HEK293T (cell line): ENCODE measurements around the gene KLHL36.

Source experiments
- ARNT ChIP-seq: fragments of 450-650 bp; IDR thresholded peaks from 2 replicates; pipeline ENCODE4 v1.6.1; 2017; ENCODE audit warnings: mild to moderate bottlenecking
- BHLHE40 ChIP-seq: fragments of 450-650 bp; IDR thresholded peaks from 2 replicates; pipeline ENCODE4 v1.6.1; 2016; ENCODE audit warnings: mild to moderate bottlenecking, moderate library complexity, borderline replicate concordance
- FOXK2 ChIP-seq: fragments of 450-650 bp; IDR thresholded peaks from 2 replicates; pipeline ENCODE4 v1.6.1; 2016; ENCODE audit warnings: mild to moderate bottlenecking
- FOXM1 ChIP-seq: fragments of 450-650 bp; IDR thresholded peaks from 2 replicates; pipeline ENCODE4 v1.6.1; 2017; ENCODE audit warnings: mild to moderate bottlenecking, borderline replicate concordance
- HDGF ChIP-seq: fragments of 450-650 bp; IDR thresholded peaks from 2 replicates; pipeline ENCODE4 v1.6.1; 2017; ENCODE audit warnings: antibody characterized with exemption, borderline replicate concordance
- L3MBTL2 ChIP-seq: fragments of 450-650 bp; conservative IDR thresholded peaks from 2 replicates; pipeline ENCODE4 v1.6.1; 2016; ENCODE audit warnings: mild to moderate bottlenecking
- LEF1 ChIP-seq: fragments of 450-650 bp; IDR thresholded peaks from 2 replicates; pipeline ENCODE4 v1.6.1; 2017; ENCODE audit warnings: mild to moderate bottlenecking, borderline replicate concordance
- NFRKB ChIP-seq: fragments of 450-650 bp; IDR thresholded peaks from 2 replicates; pipeline ENCODE4 v1.6.1; 2016; ENCODE audit warnings: mild to moderate bottlenecking, moderate library complexity
- PKNOX1 ChIP-seq: fragments of 450-650 bp; IDR thresholded peaks from 2 replicates; pipeline ENCODE4 v1.6.1; 2016
- SP1 ChIP-seq: fragments of 450-650 bp; IDR thresholded peaks from 2 replicates; pipeline ENCODE4 v1.6.1; 2017
- SUZ12 ChIP-seq: fragments of 450-650 bp; IDR thresholded peaks from 2 replicates; pipeline ENCODE4 v1.6.1; 2016; ENCODE audit warnings: mild to moderate bottlenecking
- TARDBP ChIP-seq: fragments of 450-650 bp; IDR thresholded peaks from 2 replicates; pipeline ENCODE4 v1.6.1; 2016
- ZNF384 ChIP-seq: fragments of 450-650 bp; IDR thresholded peaks from 2 replicates; pipeline ENCODE4 v1.6.1; 2016

GRCh38 chr16:84703681-84704080 lies 55.4 kb downstream of the KLHL36 start:
- TF ChIP-seq PKNOX1 (no peak), ARNT (no peak), SUZ12 (no peak), L3MBTL2 (no peak), SP1 (no peak), HDGF (no peak), LEF1 (no peak), TARDBP (no peak), BHLHE40 (no peak), FOXK2 (no peak), NFRKB (no peak), FOXM1 (no peak), ZNF384 (no peak)
